HEK293 (cell line): ENCODE results near the gene YY2.

Experiments used
- FEZF1 ChIP-seq: fragments of 450-650 bp; formaldehyde crosslinking; IDR thresholded peaks from 2 replicates; pipeline ENCODE4 v1.5.1; 2016; ENCODE audit warnings: missing biosample characterization, missing genetic modification characterization
- IKZF3 ChIP-seq: fragments of 450-650 bp; IDR thresholded peaks from 2 replicates; pipeline ENCODE4 v1.5.0; 2018; ENCODE audit warnings: missing biosample characterization, mild to moderate bottlenecking, missing genetic modification characterization, moderate library complexity
- KLF1 ChIP-seq: fragments of 450-650 bp; formaldehyde crosslinking; IDR thresholded peaks from 2 replicates; pipeline ENCODE4 v1.5.1; 2016; ENCODE audit warnings: missing biosample characterization, missing genetic modification characterization
- MZF1 ChIP-seq: fragments of 450-650 bp; formaldehyde crosslinking; IDR thresholded peaks from 2 replicates; pipeline ENCODE4 v1.5.1; 2017; ENCODE audit warnings: missing biosample characterization, missing genetic modification characterization, borderline replicate concordance
- PRDM10 ChIP-seq: fragments of 450-650 bp; formaldehyde crosslinking; IDR thresholded peaks from 2 replicates; pipeline ENCODE4 v1.5.1; 2016; ENCODE audit warnings: missing biosample characterization, missing genetic modification characterization
- SALL2 ChIP-seq: fragments of 450-650 bp; formaldehyde crosslinking; IDR thresholded peaks from 2 replicates; pipeline ENCODE4 v1.5.0; 2017; ENCODE audit warnings: missing biosample characterization, mild to moderate bottlenecking, missing genetic modification characterization, borderline replicate concordance
- ZFP3 ChIP-seq: fragments of 450-650 bp; formaldehyde crosslinking; IDR thresholded peaks from 2 replicates; pipeline ENCODE4 v1.5.1; 2016; ENCODE audit warnings: low read depth, missing biosample characterization, missing genetic modification characterization
- ZNF138 ChIP-seq: fragments of 450-650 bp; formaldehyde crosslinking; IDR thresholded peaks from 2 replicates; pipeline ENCODE4 v1.5.1; 2016; ENCODE audit warnings: missing biosample characterization, missing genetic modification characterization, borderline replicate concordance
- ZNF146 ChIP-seq: fragments of 450-650 bp; formaldehyde crosslinking; IDR thresholded peaks from 2 replicates; pipeline ENCODE4 v1.5.1; 2016; ENCODE audit warnings: missing biosample characterization, missing genetic modification characterization
- ZNF157 ChIP-seq: fragments of 450-650 bp; formaldehyde crosslinking; IDR thresholded peaks from 2 replicates; pipeline ENCODE4 v1.5.1; 2016; ENCODE audit warnings: missing biosample characterization, missing genetic modification characterization
- ZNF169 ChIP-seq: fragments of 450-650 bp; formaldehyde crosslinking; IDR thresholded peaks from 2 replicates; pipeline ENCODE4 v1.5.1; 2016; ENCODE audit warnings: missing biosample characterization, missing genetic modification characterization
- ZNF175 ChIP-seq: fragments of 450-650 bp; formaldehyde crosslinking; IDR thresholded peaks from 2 replicates; pipeline ENCODE4 v1.5.1; 2016; ENCODE audit warnings: missing biosample characterization, missing genetic modification characterization
- ZNF202 ChIP-seq: fragments of 450-650 bp; formaldehyde crosslinking; IDR thresholded peaks from 2 replicates; pipeline ENCODE4 v1.5.1; 2016; ENCODE audit warnings: missing biosample characterization, missing genetic modification characterization, borderline replicate concordance
- ZNF214 ChIP-seq: fragments of 450-650 bp; formaldehyde crosslinking; IDR thresholded peaks from 2 replicates; pipeline ENCODE4 v1.5.1; 2017; ENCODE audit warnings: missing biosample characterization, mild to moderate bottlenecking, missing genetic modification characterization, borderline replicate concordance
- ZNF292 ChIP-seq: fragments of 450-650 bp; formaldehyde crosslinking; IDR thresholded peaks from 2 replicates; pipeline ENCODE4 v1.5.1; 2016; ENCODE audit warnings: low read depth, missing biosample characterization, missing genetic modification characterization, borderline replicate concordance
- ZNF324 ChIP-seq: fragments of 450-650 bp; formaldehyde crosslinking; IDR thresholded peaks from 2 replicates; pipeline ENCODE4 v1.5.1; 2016; ENCODE audit warnings: missing biosample characterization, missing genetic modification characterization
- ZNF354C ChIP-seq: fragments of 450-650 bp; formaldehyde crosslinking; IDR thresholded peaks from 2 replicates; pipeline ENCODE4 v1.5.1; 2016; ENCODE audit warnings: missing biosample characterization, missing genetic modification characterization, low read depth, borderline replicate concordance
- ZNF366 ChIP-seq: fragments of 450-650 bp; formaldehyde crosslinking; conservative IDR thresholded peaks from 2 replicates; pipeline ENCODE4 v1.5.1; 2016; ENCODE audit warnings: missing biosample characterization, missing genetic modification characterization
- ZNF423 ChIP-seq: fragments of 450-650 bp; formaldehyde crosslinking; IDR thresholded peaks from 2 replicates; pipeline ENCODE4 v1.5.1; 2016; ENCODE audit warnings: missing biosample characterization, missing genetic modification characterization
- ZNF449 ChIP-seq: fragments of 450-650 bp; formaldehyde crosslinking; IDR thresholded peaks from 2 replicates; pipeline ENCODE4 v1.5.1; 2017; ENCODE audit warnings: missing biosample characterization, mild to moderate bottlenecking, missing genetic modification characterization, moderate library complexity
- ZNF521 ChIP-seq: fragments of 450-650 bp; formaldehyde crosslinking; IDR thresholded peaks from 2 replicates; pipeline ENCODE4 v1.5.1; 2017; ENCODE audit warnings: missing biosample characterization, mild to moderate bottlenecking, missing genetic modification characterization
- ZNF529 ChIP-seq: fragments of 450-650 bp; formaldehyde crosslinking; IDR thresholded peaks from 2 replicates; pipeline ENCODE4 v1.5.1; 2017; ENCODE audit warnings: missing genetic modification characterization, missing biosample characterization; ENCODE audit not compliant: insufficient replicate concordance
- ZNF561 ChIP-seq: fragments of 450-650 bp; IDR thresholded peaks from 2 replicates; pipeline ENCODE4 v1.5.1; 2018; ENCODE audit warnings: missing biosample characterization, missing genetic modification characterization, borderline replicate concordance
- ZNF580 ChIP-seq: fragments of 450-650 bp; formaldehyde crosslinking; IDR thresholded peaks from 2 replicates; pipeline ENCODE4 v1.5.1; 2016; ENCODE audit warnings: missing biosample characterization, missing genetic modification characterization
- ZNF585B ChIP-seq: fragments of 450-650 bp; formaldehyde crosslinking; IDR thresholded peaks from 2 replicates; pipeline ENCODE4 v1.5.1; 2016; ENCODE audit warnings: missing biosample characterization, missing genetic modification characterization
- ZNF624 ChIP-seq: fragments of 450-650 bp; formaldehyde crosslinking; IDR thresholded peaks from 2 replicates; pipeline ENCODE4 v1.5.1; 2017; ENCODE audit warnings: missing biosample characterization, missing genetic modification characterization
- ZNF645 ChIP-seq: fragments of 450-650 bp; formaldehyde crosslinking; IDR thresholded peaks from 2 replicates; pipeline ENCODE4; 2016; ENCODE audit warnings: missing biosample characterization, missing genetic modification characterization
- ZNF704 ChIP-seq: fragments of 450-650 bp; formaldehyde crosslinking; IDR thresholded peaks from 2 replicates; pipeline ENCODE4 v1.5.1; 2016; ENCODE audit warnings: missing biosample characterization, missing genetic modification characterization
- ZSCAN18 ChIP-seq: fragments of 450-650 bp; formaldehyde crosslinking; IDR thresholded peaks from 2 replicates; pipeline ENCODE4 v1.5.1; 2016; ENCODE audit warnings: missing biosample characterization, missing genetic modification characterization
- ZSCAN23 ChIP-seq: fragments of 450-650 bp; formaldehyde crosslinking; IDR thresholded peaks from 2 replicates; pipeline ENCODE4 v1.5.1; 2016; ENCODE audit warnings: missing biosample characterization, missing genetic modification characterization

Gene YY2

GRCh38 chrX:21839334-21840192, 16.2 kb upstream of the YY2 start, which contains the start of gene MBTPS2 (continued):
- no peak for TF ChIP-seq ZNF645 (tag by site-specific recombination)
- no peak for TF ChIP-seq ZNF202
- TF ChIP-seq ZNF529, result no peak
- no peak for TF ChIP-seq ZSCAN18
- TF ChIP-seq ZNF704 (tag by site-specific recombination), result no peak
- TF ChIP-seq ZNF169 (tag by site-specific recombination), result no peak
- TF ChIP-seq ZNF580 (tag by site-specific recombination), result peak; percentile 95
- peak; percentile 22; the same call in 1 of the 2 replicates for TF ChIP-seq KLF1 (tag by site-specific recombination)
- TF ChIP-seq ZNF521, result no peak
- no peak for TF ChIP-seq ZFP3 (tag by site-specific recombination)
- TF ChIP-seq ZNF175 (tag by site-specific recombination), result no peak
- TF ChIP-seq ZNF292, result no peak
- TF ChIP-seq ZNF423 (tag by site-specific recombination), result no peak
- peak; percentile 82; the same call in 1 of the 2 replicates for TF ChIP-seq ZNF324 (tag by site-specific recombination)
- no peak for TF ChIP-seq ZNF157
- TF ChIP-seq ZNF585B, result no peak
- peak; percentile 73; the same call in 1 of the 2 replicates for TF ChIP-seq SALL2
- peak; percentile 10; the same call in 1 of the 2 replicates for TF ChIP-seq ZNF366 (tag by site-specific recombination)
- TF ChIP-seq IKZF3 (tag by site-specific recombination), result peak; percentile 86
- TF ChIP-seq ZNF146, result peak; percentile 34; the same call in 1 of the 2 replicates
- TF ChIP-seq ZNF561 (tag by site-specific recombination), result 0 out of 2 replicates have a peak, but pooled peaks have one; percentile 38
- no peak for TF ChIP-seq ZNF449 (tag by site-specific recombination)
- no peak for TF ChIP-seq ZNF138
- peak; percentile 49; the same call in 1 of the 2 replicates for TF ChIP-seq PRDM10 (tag by site-specific recombination)
- TF ChIP-seq ZNF354C (tag by site-specific recombination), result no peak
- TF ChIP-seq FEZF1, result no peak
- no peak for TF ChIP-seq ZSCAN23
- TF ChIP-seq MZF1 (tag by site-specific recombination), result no peak
- TF ChIP-seq ZNF214 (tag by site-specific recombination), result no peak
- TF ChIP-seq ZNF624 (tag by site-specific recombination), result no peak
